Fibroblast of lung (primary cell): Measurements from ENCODE around the gene HNMT. TPM values are rescaled to one million over a fixed set of nuclear protein-coding genes. Genes with fewer than 3 reads are reported as not detected.
"Not testable (repeated sequence)": the region's sequence is repeated elsewhere in the genome, so short reads cannot be mapped to it uniquely, and the experiment has no call there.

ENCODE experiments used
- DNase-seq, 2 donors: peaks; one replicate each; pipeline versions ENCODE4 v3.0.0 to v3.0.0-alpha.2; 2010; ENCODE audit warnings: low read depth in 2 of 2
- H2AFZ ChIP-seq: 2 replicates; pipeline ENCODE4 v1.5.1; 2012; ENCODE audit warnings: low read length, control low read depth, inconsistent platforms
- H3K27ac ChIP-seq: 2 replicates; pipeline ENCODE4 v1.5.1; 2011; ENCODE audit warnings: low read length, control low read depth; ENCODE audit not compliant: insufficient read depth
- H3K27me3 ChIP-seq: 2 replicates; pipeline ENCODE4 v1.5.1; 2011; ENCODE audit warnings: mild to moderate bottlenecking, low read length; ENCODE audit not compliant: control insufficient read depth, insufficient read depth
- H3K36me3 ChIP-seq: 2 replicates; pipeline ENCODE4 v1.5.1; 2011; ENCODE audit warnings: low read length; ENCODE audit not compliant: control insufficient read depth, insufficient read depth
- H3K4me1 ChIP-seq: 2 replicates; pipeline ENCODE4 v1.5.1; 2011; ENCODE audit warnings: low read length; ENCODE audit not compliant: control insufficient read depth, insufficient read depth; ENCODE audit errors: extremely low read depth
- H3K4me2 ChIP-seq: 2 replicates; pipeline ENCODE4 v1.5.1; 2011; ENCODE audit warnings: low read length, control low read depth; ENCODE audit not compliant: insufficient read depth; ENCODE audit errors: extremely low read depth
- H3K4me3 ChIP-seq, 4 experiments: fragments of 200-600 bp in 1 of 4; sonication (generic) in 1 of 4; replicated peaks in 1 of 4; 2 replicates each; pipeline ENCODE4 v1.5.1; 2011 to 2016; ENCODE audit warnings: low read length in 4 of 4, low read depth in 3 of 4, mild to moderate bottlenecking in 3 of 4, control low read depth in 2 of 4, inconsistent platforms in 1 of 4, mixed read lengths in 1 of 4; ENCODE audit not compliant: insufficient read depth in 1 of 4; ENCODE audit errors: control extremely low read depth in 1 of 4
- H3K79me2 ChIP-seq: 2 replicates; pipeline ENCODE4 v1.5.1; 2012; ENCODE audit warnings: mild to moderate bottlenecking, low read length, inconsistent platforms; ENCODE audit not compliant: control insufficient read depth, insufficient read depth
- H3K9ac ChIP-seq: 2 replicates; pipeline ENCODE4 v1.5.1; 2011; ENCODE audit warnings: mild to moderate bottlenecking, low read length, control low read depth; ENCODE audit not compliant: insufficient read depth
- H3K9me3 ChIP-seq: 2 replicates; pipeline ENCODE4 v1.5.1; 2012; ENCODE audit warnings: low read depth, low read length; ENCODE audit not compliant: control insufficient read depth, insufficient read depth
- H4K20me1 ChIP-seq: 2 replicates; pipeline ENCODE4 v1.5.1; 2011; ENCODE audit warnings: low read length; ENCODE audit not compliant: control insufficient read depth, insufficient read depth; ENCODE audit errors: extremely low read depth
- CTCF ChIP-seq, 2 donors: IDR thresholded peaks in 1 of 2; conservative IDR thresholded peaks in 1 of 2; 1 replicate in 1 of 2; 2 replicates in 1 of 2; pipeline ENCODE4 v1.5.1; 2011 to 2012; ENCODE audit warnings: low read length in 2 of 2, control low read depth in 1 of 2, inconsistent platforms in 1 of 2, low read depth in 1 of 2, mild to moderate bottlenecking in 1 of 2
- EZH2 ChIP-seq: IDR thresholded peaks from 2 replicates; pipeline ENCODE4 v1.5.1; 2012; ENCODE audit warnings: low read length, control low read depth, mild to moderate bottlenecking; ENCODE audit errors: missing control alignments
- polyA minus RNA-seq: library from RNA; depleted of rRNA, polyadenylated mRNA; stranded (reverse); fragments of >200 nt; gene quantifications from 2 replicates; pipeline ENCODE4 v1.2.3, GENCODE V29; 2011; ENCODE audit warnings: low replicate concordance
- polyA plus RNA-seq, 2 donors: library from polyadenylated mRNA; depleted of rRNA in 1 of 2; stranded (reverse) in 1 of 2; unstranded in 1 of 2; fragments of >200 nt; gene quantifications; 2 replicates each; pipeline ENCODE4 v1.2.1, GENCODE V29; 2011 to 2012; ENCODE audit warnings: missing spikeins in 1 of 2
- total RNA-seq: library from RNA; depleted of rRNA; stranded (reverse); fragments of >200 nt; gene quantifications from 2 replicates; pipeline ENCODE4 v1.2.1, GENCODE V29; 2014

HNMT gene
- 139 and 163 TPM in 2 replicates for total RNA-seq
- 33.7 and 45.9 TPM in 2 replicates for polyA plus RNA-seq
- 30.0 and 36.3 TPM in 2 replicates for polyA plus RNA-seq (2012)
- polyA minus RNA-seq, result 0.44 and 4.3 TPM in 2 replicates

GRCh38 chr2:137964066-137964858 is at the start of gene HNMT:
HNMT (plus strand) TSS chr2:137964473; CDS start chr2:137964492, 19 bp downstream.
- peak within 1 kb of the TSS; percentile 58 for H3K9ac ChIP-seq
- H3K27ac ChIP-seq, result peak within 1 kb of the TSS; percentile 77
- no peaks in the 10 kb centered on the region for H3K27me3 ChIP-seq
- peak within 1 kb of the TSS; percentile 71 to 89 (median 74) for H3K4me3 ChIP-seq
- DNase-seq, result peak; percentile 64 to 86
- H3K4me2 ChIP-seq, result peak within 1 kb of the TSS; percentile 93
- H3K79me2 ChIP-seq, result no peaks in the 10 kb centered on the region
- H3K4me1 ChIP-seq, result peaks cover 5% of the 10 kb centered on the region
- TF ChIP-seq CTCF (conservative IDR thresholded peaks at IDR 0.05 in 1 of 2, IDR thresholded peaks at IDR 0.05 in 1 of 2; ENCODE audit: low read depth in 1 of 2, low read length in 2 of 2) (no peak), EZH2 (no peak)
- no peaks in the 10 kb centered on the region for H3K9me3 ChIP-seq
- no peaks in the 10 kb centered on the region for H3K36me3 ChIP-seq
- peak within 1 kb of the TSS; percentile 99 for H2AFZ ChIP-seq
- H4K20me1 ChIP-seq, result no peaks in the 10 kb centered on the region

GRCh38 chr2:137921105-137921880 is 43.0 kb upstream of the HNMT start:
- H3K9ac ChIP-seq, result no peak overlapping the region
- DNase-seq, result no peak
- no peaks in the 10 kb centered on the region for H3K27me3 ChIP-seq
- H3K4me1 ChIP-seq, result no peaks in the 10 kb centered on the region
- no peak overlapping the region for H3K27ac ChIP-seq
- H2AFZ ChIP-seq, result no peak overlapping the region
- no peaks in the 10 kb centered on the region for H4K20me1 ChIP-seq
- no peaks in the 10 kb centered on the region for H3K79me2 ChIP-seq
- no peak overlapping the region for H3K4me3 ChIP-seq
- TF ChIP-seq EZH2 (no peak), CTCF (conservative IDR thresholded peaks at IDR 0.05 in 1 of 2, IDR thresholded peaks at IDR 0.05 in 1 of 2; ENCODE audit: low read depth in 1 of 2, low read length in 2 of 2) (no peak)
- H3K9me3 ChIP-seq, result no peaks in the 10 kb centered on the region
- H3K36me3 ChIP-seq, result no peaks in the 10 kb centered on the region
- H3K4me2 ChIP-seq, result no peak overlapping the region

GRCh38 chr2:137922171-137922570 is 42.1 kb upstream of the HNMT start:
- H3K4me2 ChIP-seq, H2AFZ ChIP-seq, H3K9ac ChIP-seq, H3K36me3 ChIP-seq, H3K4me3 ChIP-seq, H3K9me3 ChIP-seq, H3K27ac ChIP-seq, H3K79me2 ChIP-seq, DNase-seq, H4K20me1 ChIP-seq, H3K4me1 ChIP-seq, H3K27me3 ChIP-seq: not testable (repeated sequence)
